ENCODE data around the gene TRAPPC8. TPM values are rescaled to one million over a fixed set of nuclear protein-coding genes. Genes with fewer than 3 reads are reported as not detected.
"Not testable (repeated sequence)": the region's sequence is repeated elsewhere in the genome, so short reads cannot be mapped to it uniquely, and the experiment has no call there.

The TRAPPC8 gene
- total RNA-seq, 4 donors from 2014 or later: 35.0 to 49.4 (median 42.5) TPM

DNA sequence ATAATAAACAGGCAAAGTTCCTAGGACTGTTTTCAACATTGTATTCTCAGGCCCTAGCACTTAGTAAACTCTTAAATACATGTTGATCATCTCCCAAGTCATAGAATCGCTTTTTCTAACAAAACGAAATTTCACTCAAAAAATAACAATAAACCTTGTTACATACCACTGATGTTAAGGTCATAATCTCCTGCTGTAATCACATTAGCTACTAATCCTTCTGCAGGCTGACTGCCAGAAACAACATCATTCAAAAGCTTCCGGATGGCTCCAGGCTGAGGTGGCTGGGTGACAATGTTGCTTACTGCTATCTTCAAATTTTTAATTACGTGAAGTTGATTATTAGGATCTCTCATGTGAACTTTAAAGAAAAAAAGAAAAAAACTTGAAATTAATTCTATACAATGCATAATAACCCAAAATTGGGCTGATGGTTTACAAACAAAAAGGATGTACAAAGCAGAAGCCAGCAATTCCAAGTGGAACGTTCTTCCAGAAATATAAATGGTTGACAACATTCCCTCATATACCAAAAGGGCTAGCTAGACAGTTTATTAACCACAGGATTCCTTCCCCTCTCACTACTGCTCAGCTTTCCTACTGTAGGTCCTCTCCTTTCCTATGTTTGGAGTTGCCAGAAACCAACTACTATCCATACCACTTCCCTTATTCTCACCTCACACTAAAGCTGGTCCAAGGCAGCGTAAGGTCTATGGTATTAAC is 11.6 kb downstream of the TRAPPC8 start:
- H3K27ac ChIP-seq (replicated peaks in 1 of 4): no peak overlapping the region

DNA sequence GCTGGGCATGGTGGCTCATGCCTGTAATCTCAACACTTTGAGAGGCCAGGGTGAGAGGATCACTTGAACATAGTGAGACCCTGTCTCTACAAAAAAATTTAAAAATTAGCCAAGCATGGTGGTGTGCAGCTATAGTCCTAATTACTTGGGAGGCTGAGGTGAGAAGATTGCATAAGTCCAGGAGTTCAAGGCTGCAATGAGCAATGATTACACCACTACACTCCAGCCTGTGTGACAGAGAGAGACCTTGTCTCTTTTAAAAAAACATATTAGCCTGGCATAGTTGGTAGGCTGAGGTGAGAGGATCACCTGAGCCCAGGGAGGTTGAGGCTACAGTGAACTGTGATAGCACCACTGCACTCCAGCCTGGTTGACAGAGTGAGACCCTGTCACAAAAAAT is 13.7 kb downstream of the TRAPPC8 start:
- intact Hi-C loops (cut with DNase I): no loop called here
- TF ChIP-seq POLR2A (IDR thresholded peaks at IDR 0.05; ENCODE audit: low read depth) (no peak), EP300 (IDR thresholded peaks at IDR 0.05) (no peak), POLR2AphosphoS5 (IDR thresholded peaks at IDR 0.05) (no peak)
- TF ChIP-seq, protein P1, sequence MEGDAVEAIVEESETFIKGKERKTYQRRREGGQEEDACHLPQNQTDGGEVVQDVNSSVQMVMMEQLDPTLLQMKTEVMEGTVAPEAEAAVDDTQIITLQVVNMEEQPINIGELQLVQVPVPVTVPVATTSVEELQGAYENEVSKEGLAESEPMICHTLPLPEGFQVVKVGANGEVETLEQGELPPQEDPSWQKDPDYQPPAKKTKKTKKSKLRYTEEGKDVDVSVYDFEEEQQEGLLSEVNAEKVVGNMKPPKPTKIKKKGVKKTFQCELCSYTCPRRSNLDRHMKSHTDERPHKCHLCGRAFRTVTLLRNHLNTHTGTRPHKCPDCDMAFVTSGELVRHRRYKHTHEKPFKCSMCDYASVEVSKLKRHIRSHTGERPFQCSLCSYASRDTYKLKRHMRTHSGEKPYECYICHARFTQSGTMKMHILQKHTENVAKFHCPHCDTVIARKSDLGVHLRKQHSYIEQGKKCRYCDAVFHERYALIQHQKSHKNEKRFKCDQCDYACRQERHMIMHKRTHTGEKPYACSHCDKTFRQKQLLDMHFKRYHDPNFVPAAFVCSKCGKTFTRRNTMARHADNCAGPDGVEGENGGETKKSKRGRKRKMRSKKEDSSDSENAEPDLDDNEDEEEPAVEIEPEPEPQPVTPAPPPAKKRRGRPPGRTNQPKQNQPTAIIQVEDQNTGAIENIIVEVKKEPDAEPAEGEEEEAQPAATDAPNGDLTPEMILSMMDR (IDR thresholded peaks at IDR 0.05): no peak
- DNase-seq (ENCODE audit: extremely low spot score): no peak
- H3K4me1 ChIP-seq: peaks cover 7 to 25% (median 13%) of the 10 kb centered on the region in 4 donors
- H3K27ac ChIP-seq (replicated peaks in 1 of 4): no peak overlapping the region
- H3K9me3 ChIP-seq: no peaks in the 10 kb centered on the region
- H3K27me3 ChIP-seq: no peaks in the 10 kb centered on the region
- no peak overlapping the region for H3K4me3 ChIP-seq
- peaks cover 9 to 52% (median 27%) of the 10 kb centered on the region in 4 donors for H3K36me3 ChIP-seq

More for the DNA sequence above, 11.6 kb downstream of the TRAPPC8 start:
- peaks cover 9 to 52% (median 30%) of the 10 kb centered on the region in 4 donors for H3K36me3 ChIP-seq
- no peak for DNase-seq (ENCODE audit: extremely low spot score)
- no peak overlapping the region for H3K4me3 ChIP-seq
- intact Hi-C loops (cut with DNase I): no loop called here
- H3K4me1 ChIP-seq: peaks cover 7 to 25% (median 13%) of the 10 kb centered on the region in 4 donors
- TF ChIP-seq, protein P1 (IDR thresholded peaks at IDR 0.05): no peak
- TF ChIP-seq EP300 (IDR thresholded peaks at IDR 0.05) (no peak), POLR2A (IDR thresholded peaks at IDR 0.05; ENCODE audit: low read depth) (no peak), POLR2AphosphoS5 (IDR thresholded peaks at IDR 0.05) (no peak)
- WGBS: 62% methylated on average over 6 of the region's 6 CpGs
- H3K9me3 ChIP-seq: no peaks in the 10 kb centered on the region
- no peaks in the 10 kb centered on the region for H3K27me3 ChIP-seq

DNA sequence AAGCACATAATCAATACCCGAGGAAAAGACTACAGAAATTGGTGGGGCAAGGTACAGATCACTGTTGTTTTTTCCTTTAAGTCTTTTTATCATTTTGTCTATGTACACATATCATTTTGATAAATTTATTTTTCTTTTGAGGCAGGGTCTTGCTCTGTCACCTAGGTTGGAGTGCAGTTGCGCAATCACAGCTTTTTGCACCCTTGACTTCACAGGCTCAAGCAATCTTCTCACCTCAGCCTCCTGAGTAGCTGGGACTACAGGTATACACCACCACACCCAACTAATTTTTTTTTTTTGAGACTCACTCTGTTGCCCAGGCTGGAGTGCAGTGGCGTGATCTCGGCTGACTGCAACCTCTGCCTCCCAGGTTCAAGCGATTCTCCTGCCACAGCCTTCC is 15.9 kb downstream of the TRAPPC8 start:
- intact Hi-C loops (cut with DNase I); H3K27me3 ChIP-seq; H3K4me3 ChIP-seq; H3K27ac ChIP-seq (replicated peaks in 1 of 4); H3K9me3 ChIP-seq; DNase-seq (ENCODE audit: extremely low spot score): not testable (repeated sequence)
- Histone ChIP-seq H3K4me1 (peaks cover 7 to 24% (median 11%) of the 10 kb centered on the region in 4 donors), H3K36me3 (peaks cover 13 to 73% (median 41%) of the 10 kb centered on the region in 4 donors)
- WGBS: 95% methylated on average over 5 of the region's 5 CpGs

DNA sequence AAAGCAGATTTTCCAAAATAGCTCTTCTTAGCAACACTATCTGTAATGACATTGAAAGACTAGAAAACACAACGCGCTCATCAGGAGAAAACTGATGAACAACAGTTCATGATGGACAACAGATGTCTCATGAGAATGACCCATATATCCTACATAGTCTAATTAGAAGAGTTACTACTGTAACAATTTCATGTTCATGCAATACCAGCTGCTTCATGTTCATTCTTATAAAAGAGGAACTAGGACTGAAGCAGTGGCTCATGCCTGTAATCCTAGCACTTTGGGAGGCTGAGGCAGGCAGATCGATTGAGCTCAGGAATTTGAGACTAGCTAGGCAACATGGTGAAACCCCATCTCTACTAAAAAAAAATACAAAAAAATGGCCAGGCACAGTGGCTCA is 22.7 kb downstream of the TRAPPC8 start:
- Histone ChIP-seq H3K4me1 (no peaks in the 10 kb centered on the region), H3K27me3 (no peaks in the 10 kb centered on the region), H3K27ac (replicated peaks in 1 of 4) (no peak overlapping the region), H3K36me3 (peaks cover 7 to 71% (median 23%) of the 10 kb centered on the region in 4 donors), H3K9me3 (no peaks in the 10 kb centered on the region), H3K4me3 (no peak overlapping the region)
- no peak for TF ChIP-seq POLR2AphosphoS5 (IDR thresholded peaks at IDR 0.05)
- TF ChIP-seq, protein P1 (IDR thresholded peaks at IDR 0.05): no peak
- TF ChIP-seq EP300 (IDR thresholded peaks at IDR 0.05): no peak
- no peak for TF ChIP-seq POLR2A (IDR thresholded peaks at IDR 0.05; ENCODE audit: low read depth)
- no peak for DNase-seq (ENCODE audit: extremely low spot score)
- intact Hi-C loops (cut with DNase I): no loop called here
- WGBS: 93% methylated on average over 3 of the region's 3 CpGs

DNA sequence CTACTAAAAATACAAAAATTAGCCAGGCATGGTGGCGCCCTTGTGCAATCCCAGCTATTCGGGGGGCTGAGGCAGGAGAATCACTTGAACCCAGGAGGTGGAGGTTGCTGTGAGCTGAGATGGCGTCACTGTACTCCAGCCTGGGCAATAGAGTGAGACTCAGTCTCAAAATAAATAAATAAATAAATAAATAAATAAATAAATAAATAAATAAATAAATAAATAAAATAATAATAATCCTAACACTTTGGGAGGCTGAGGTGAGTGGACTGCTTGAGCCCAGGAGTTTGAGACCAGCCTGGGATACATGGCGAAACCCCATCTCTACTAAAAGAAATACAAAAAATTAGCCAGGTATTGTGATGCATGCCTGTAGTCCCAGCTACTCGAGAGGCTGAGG is 23.6 kb downstream of the TRAPPC8 start:
- peaks cover 7 to 78% (median 29%) of the 10 kb centered on the region in 4 donors for H3K36me3 ChIP-seq
- H3K27me3 ChIP-seq; H3K27ac ChIP-seq (replicated peaks in 1 of 4); H3K4me1 ChIP-seq; DNase-seq (ENCODE audit: extremely low spot score); H3K9me3 ChIP-seq; intact Hi-C loops (cut with DNase I); H3K4me3 ChIP-seq: not testable (repeated sequence)
- 96% methylated on average over 5 of the region's 5 CpGs for WGBS

DNA sequence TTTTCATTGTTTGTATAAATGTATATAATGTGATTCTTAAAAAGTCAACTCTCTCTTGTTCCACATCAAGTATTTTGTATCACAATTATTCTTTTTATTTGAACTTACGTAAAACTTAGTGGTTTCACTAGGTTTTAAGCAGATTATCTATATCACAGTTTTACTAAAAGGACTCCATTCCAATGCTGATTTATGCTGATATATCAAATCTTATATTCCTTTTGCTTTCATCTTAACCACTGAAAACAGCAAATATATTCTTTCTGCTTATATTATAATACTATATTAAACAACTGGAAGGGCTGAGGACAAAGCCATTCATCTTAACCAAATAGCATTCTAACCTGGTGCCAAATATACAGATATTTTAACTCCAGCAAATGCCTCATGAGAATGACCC is 24.2 kb downstream of the TRAPPC8 start:
- Histone ChIP-seq H3K4me3 (no peak overlapping the region), H3K36me3 (peaks cover 7 to 76% (median 23%) of the 10 kb centered on the region in 4 donors), H3K4me1 (no peaks in the 10 kb centered on the region), H3K9me3 (no peaks in the 10 kb centered on the region), H3K27ac (replicated peaks in 1 of 4) (no peak overlapping the region), H3K27me3 (no peaks in the 10 kb centered on the region)
- 92% methylated on average over 1 of the region's 1 CpG for WGBS
- intact Hi-C loops (cut with DNase I): no loop called here
- no peak for DNase-seq (ENCODE audit: extremely low spot score)
- TF ChIP-seq EP300 (IDR thresholded peaks at IDR 0.05) (no peak), POLR2A (IDR thresholded peaks at IDR 0.05; ENCODE audit: low read depth) (no peak), POLR2AphosphoS5 (IDR thresholded peaks at IDR 0.05) (no peak)
- TF ChIP-seq, protein P1 (IDR thresholded peaks at IDR 0.05): no peak

Data from esophagus muscularis mucosa (tissue), 4 donors.